ENCODE results near the gene FKBP10. TPM values are rescaled to one million over a fixed set of nuclear protein-coding genes. Genes with fewer than 3 reads are reported as not detected.

The FKBP10 gene
- total RNA-seq, 1 experiment from 2014 or later, result 30.0 TPM

- intact Hi-C loops (cut with micrococcal nuclease; ENCODE audit: unreplicated experiment), result no loop called here
- DNase-seq (ENCODE audit: low spot score), result no peak
- H3K36me3 ChIP-seq (ENCODE audit: insufficient read depth, low read length, poor library complexity, severe bottlenecking), result no peaks in the 10 kb centered on the region
- no peak for TF ChIP-seq EZH2 (IDR thresholded peaks at IDR 0.05; ENCODE audit: borderline replicate concordance, low read depth, low read length, poor library complexity, severe bottlenecking)
- TF ChIP-seq CTCF (conservative IDR thresholded peaks at IDR 0.05; ENCODE audit: low read depth, low read length), result no peak
- H3K27ac ChIP-seq (ENCODE audit: low read depth, low read length, poor library complexity, severe bottlenecking), result no peak overlapping the region
- no peaks in the 10 kb centered on the region for H3K9me3 ChIP-seq (ENCODE audit: low read depth, low read length, poor library complexity, severe bottlenecking)
- no peak overlapping the region for H3K4me3 ChIP-seq (ENCODE audit: low read depth, low read length, poor library complexity, severe bottlenecking)
- ChIA-PET POLR2A (ENCODE audit: low non-redundant PET) (no interaction called here), CTCF (no interaction called here)
- BruUV-seq (replicated peaks), result no TSS peak
- no peaks in the 10 kb centered on the region for H3K27me3 ChIP-seq (replicated peaks; ENCODE audit: insufficient read depth, low read depth, low read length, poor library complexity)
- no peaks in the 10 kb centered on the region for H3K4me1 ChIP-seq (ENCODE audit: insufficient read depth, low read length, poor library complexity, severe bottlenecking)
These were observed 42.8 kb upstream of the FKBP10 start for GRCh38 chr17:41769985-41770384.

GRCh38 chr17:41771389-41772206 is 41.2 kb upstream of the FKBP10 start:
- POLR2A ChIA-PET (ENCODE audit: low non-redundant PET), result no interaction called here
- no peak overlapping the region for H3K27ac ChIP-seq (ENCODE audit: low read depth, low read length, poor library complexity, severe bottlenecking)
- H3K4me3 ChIP-seq (ENCODE audit: low read depth, low read length, poor library complexity, severe bottlenecking), result no peak overlapping the region
- H3K36me3 ChIP-seq (ENCODE audit: insufficient read depth, low read length, poor library complexity, severe bottlenecking), result no peaks in the 10 kb centered on the region
- H3K9me3 ChIP-seq (ENCODE audit: low read depth, low read length, poor library complexity, severe bottlenecking), result no peaks in the 10 kb centered on the region
- DNase-seq (ENCODE audit: low spot score), result no peak
- H3K4me1 ChIP-seq (ENCODE audit: insufficient read depth, low read length, poor library complexity, severe bottlenecking), result no peaks in the 10 kb centered on the region
- no peaks in the 10 kb centered on the region for H3K27me3 ChIP-seq (replicated peaks; ENCODE audit: insufficient read depth, low read depth, low read length, poor library complexity)
- CTCF ChIA-PET, result no interaction called here
- TF ChIP-seq CTCF (conservative IDR thresholded peaks at IDR 0.05; ENCODE audit: low read depth, low read length), result no peak
- TF ChIP-seq EZH2 (IDR thresholded peaks at IDR 0.05; ENCODE audit: borderline replicate concordance, low read depth, low read length, poor library complexity, severe bottlenecking), result no peak
- no TSS peak for BruUV-seq (replicated peaks)
- intact Hi-C loops (cut with micrococcal nuclease; ENCODE audit: unreplicated experiment), result no loop called here

- ChIA-PET CTCF (no interaction called here), POLR2A (ENCODE audit: low non-redundant PET) (no interaction called here)
- Histone ChIP-seq H3K4me3 (ENCODE audit: low read depth, low read length, poor library complexity, severe bottlenecking) (no peak overlapping the region), H3K27me3 (replicated peaks; ENCODE audit: insufficient read depth, low read depth, low read length, poor library complexity) (no peaks in the 10 kb centered on the region), H3K9me3 (ENCODE audit: low read depth, low read length, poor library complexity, severe bottlenecking) (no peaks in the 10 kb centered on the region), H3K4me1 (ENCODE audit: insufficient read depth, low read length, poor library complexity, severe bottlenecking) (no peaks in the 10 kb centered on the region), H3K36me3 (ENCODE audit: insufficient read depth, low read length, poor library complexity, severe bottlenecking) (no peaks in the 10 kb centered on the region), H3K27ac (ENCODE audit: low read depth, low read length, poor library complexity, severe bottlenecking) (no peak overlapping the region)
- no TSS peak for BruUV-seq (replicated peaks)
- DNase-seq (ENCODE audit: low spot score), result no peak
- intact Hi-C loops (cut with micrococcal nuclease; ENCODE audit: unreplicated experiment), result no loop called here
- no peak for TF ChIP-seq EZH2 (IDR thresholded peaks at IDR 0.05; ENCODE audit: borderline replicate concordance, low read depth, low read length, poor library complexity, severe bottlenecking)
- TF ChIP-seq CTCF (conservative IDR thresholded peaks at IDR 0.05; ENCODE audit: low read depth, low read length), result no peak
These were observed 40.6 kb upstream of the FKBP10 start for GRCh38 chr17:41772218-41772585.

Data from A673 (cell line).